ENCODE measurements around the gene APCDD1L. TPM values are rescaled to one million over a fixed set of nuclear protein-coding genes. Genes with fewer than 3 reads are reported as not detected.
"Not testable (repeated sequence)": the region's sequence is repeated elsewhere in the genome, so short reads cannot be mapped to it uniquely, and the experiment has no call there.

The APCDD1L gene
- total RNA-seq, 1 experiment from 2014 or later = not detected

- DNase-seq (ENCODE audit: extremely low read depth, low read depth) = no peak
Observed at GRCh38 chr20:58446960-58447265, 68.3 kb downstream of the APCDD1L start.

- DNase-seq (ENCODE audit: extremely low read depth, low read depth) = no peak
Observed at GRCh38 chr20:58446264-58446959, 68.8 kb downstream of the APCDD1L start.

GRCh38 chr20:58444746-58445255 lies 70.4 kb downstream of the APCDD1L start:
- no peak for DNase-seq (ENCODE audit: extremely low read depth, low read depth)

- DNase-seq (ENCODE audit: extremely low read depth, low read depth) = no peak
Observed at GRCh38 chr20:58441723-58442122, 73.5 kb downstream of the APCDD1L start.

- DNase-seq (ENCODE audit: extremely low read depth, low read depth) = no peak
Observed at GRCh38 chr20:58440021-58440767, 75.0 kb downstream of the APCDD1L start.

GRCh38 chr20:58438970-58439808 lies 76.0 kb downstream of the APCDD1L start:
- no peak for DNase-seq (ENCODE audit: extremely low read depth, low read depth)

GRCh38 chr20:58436868-58437645 lies 78.1 kb downstream of the APCDD1L start:
- DNase-seq (ENCODE audit: extremely low read depth, low read depth) = no peak

GRCh38 chr20:58435237-58435636 lies 80.0 kb downstream of the APCDD1L start:
- no peak for DNase-seq (ENCODE audit: extremely low read depth, low read depth)

- no peak for DNase-seq (ENCODE audit: extremely low read depth, low read depth)
Observed at GRCh38 chr20:58434326-58434725, 80.9 kb downstream of the APCDD1L start.

- DNase-seq (ENCODE audit: extremely low read depth, low read depth) = no peak
Observed at GRCh38 chr20:58433759-58434158, 81.4 kb downstream of the APCDD1L start.

GRCh38 chr20:58433029-58433647 lies 82.1 kb downstream of the APCDD1L start:
- no peak for DNase-seq (ENCODE audit: extremely low read depth, low read depth)

GRCh38 chr20:58432186-58432954 lies 82.8 kb downstream of the APCDD1L start:
- DNase-seq (ENCODE audit: extremely low read depth, low read depth) = no peak

- no peak for DNase-seq (ENCODE audit: extremely low read depth, low read depth)
Observed at GRCh38 chr20:58431134-58431533, 84.1 kb downstream of the APCDD1L start.

- no peak for DNase-seq (ENCODE audit: extremely low read depth, low read depth)
Observed at GRCh38 chr20:58429303-58429702, 85.9 kb downstream of the APCDD1L start.

- no peak for DNase-seq (ENCODE audit: extremely low read depth, low read depth)
Observed at GRCh38 chr20:58428364-58428763, 86.8 kb downstream of the APCDD1L start.

GRCh38 chr20:58427571-58427970 lies 87.6 kb downstream of the APCDD1L start:
- not testable (repeated sequence) for DNase-seq (ENCODE audit: extremely low read depth, low read depth)

- DNase-seq (ENCODE audit: extremely low read depth, low read depth) = no peak
Observed at GRCh38 chr20:58424218-58424969, 90.8 kb downstream of the APCDD1L start.

- no peak for DNase-seq (ENCODE audit: extremely low read depth, low read depth)
Observed at GRCh38 chr20:58421497-58421850, 93.7 kb downstream of the APCDD1L start.
